Non-pigmented ciliary epithelial cell (primary cell): ENCODE results near the gene UCP1.

Source experiments
- DNase-seq: peaks from one replicate; pipeline ENCODE4 v3.0.0-alpha.2; 2010; ENCODE audit warnings: low read depth

UCP1 gene

DNA sequence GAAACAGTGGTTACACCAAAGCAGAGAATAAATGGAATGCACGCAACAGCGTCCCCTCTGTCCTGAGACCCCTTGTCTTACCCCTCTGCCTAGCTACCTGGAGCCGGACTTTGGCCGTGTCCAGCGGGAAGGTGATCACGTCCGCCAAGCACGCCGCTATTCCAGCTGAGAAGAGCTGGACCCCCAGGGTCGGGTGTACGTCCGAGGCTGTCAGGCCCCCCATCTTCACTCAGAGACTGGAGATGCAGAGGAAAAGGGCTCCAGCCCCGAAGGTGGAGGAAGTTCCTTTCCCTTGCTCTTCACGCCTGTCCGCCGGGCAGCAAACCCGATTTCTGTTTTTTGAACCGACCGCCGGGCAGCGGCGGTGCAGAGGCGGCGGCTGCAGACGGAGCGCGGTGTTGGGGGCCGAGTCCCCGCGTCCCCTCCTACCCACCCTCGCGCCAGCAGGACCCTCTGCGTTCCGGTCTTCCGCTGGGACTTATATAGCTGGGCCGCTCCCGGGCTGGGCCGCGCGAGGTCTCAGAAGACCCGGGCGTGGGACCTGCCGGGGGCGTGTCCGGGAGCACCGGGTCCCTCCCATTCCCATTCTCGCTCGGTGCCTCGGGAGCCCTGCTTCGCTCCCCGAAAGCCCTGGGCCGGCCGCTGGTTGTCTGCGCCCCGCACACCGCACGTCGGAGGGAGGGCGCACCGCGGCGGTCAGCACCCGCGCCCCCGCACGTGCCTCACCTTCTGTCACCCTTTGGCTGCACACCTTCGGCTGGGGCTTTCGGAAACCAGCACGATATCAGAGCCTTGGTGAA is at the start of gene UCP1:
TSS of gene UCP1 (minus strand) at position 455 of the 800 bp plus-strand sequence. CDS start at position 223, 232 bp downstream.
- no peak for DNase-seq

DNA sequence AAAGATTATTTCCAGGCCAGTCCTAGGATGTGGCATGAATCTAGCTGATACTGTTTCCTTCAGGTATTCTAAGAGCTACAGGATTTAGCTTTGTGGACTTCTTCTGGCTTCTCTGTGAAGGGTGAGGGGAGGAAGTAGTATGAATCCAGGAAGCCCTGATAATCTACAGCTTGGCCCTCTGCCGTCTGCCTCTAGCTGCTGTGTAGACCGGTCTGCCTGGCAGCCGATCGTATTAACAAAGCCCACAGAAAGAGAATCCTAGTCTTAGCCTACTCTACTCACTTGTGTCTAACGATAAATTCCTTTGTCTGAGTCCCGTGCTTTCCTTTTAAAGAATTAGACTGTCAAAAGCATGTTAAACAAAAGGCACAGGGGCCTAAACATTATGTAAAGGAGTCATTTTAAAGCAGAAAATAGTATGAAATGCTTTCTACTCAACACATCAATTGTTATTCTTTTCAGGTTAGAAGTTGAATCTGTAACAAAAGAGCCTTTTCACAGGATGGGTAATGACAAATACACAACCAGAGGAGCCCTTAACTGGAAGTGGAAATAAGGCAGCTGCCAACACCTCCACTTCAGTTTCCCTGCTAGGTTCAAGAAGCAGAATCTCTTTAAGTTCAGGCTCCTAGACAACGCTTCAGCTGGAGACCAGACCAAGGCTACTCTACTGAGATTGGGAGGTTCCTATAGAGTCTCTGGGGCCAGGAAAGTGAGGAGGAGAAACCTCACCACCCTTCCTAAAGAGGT is 48.9 kb upstream of the UCP1 start:
- no peak for DNase-seq

DNA sequence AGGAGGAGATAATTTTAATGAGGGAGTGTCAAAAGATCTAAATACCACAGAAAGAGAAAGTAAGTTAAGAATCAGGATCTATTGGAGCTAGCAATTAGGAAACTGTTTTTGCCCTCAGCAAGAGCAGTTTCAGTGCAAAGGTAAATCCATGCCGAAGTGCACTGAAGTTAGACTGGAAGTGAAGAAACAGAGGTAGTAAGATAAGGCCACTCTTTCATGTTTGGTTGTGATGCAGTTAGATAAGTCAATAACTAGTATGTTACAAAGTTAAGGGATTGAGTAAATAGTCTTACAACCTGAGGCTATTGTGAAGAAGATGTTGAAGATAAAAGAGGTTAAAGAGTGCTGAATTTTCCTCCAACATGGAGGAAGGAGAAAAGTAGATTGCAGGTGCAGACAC is 46.7 kb upstream of the UCP1 start:
- no peak for DNase-seq

GRCh38 chr4:140612357-140612756 is 43.6 kb upstream of the UCP1 start:
- no peak for DNase-seq

DNA sequence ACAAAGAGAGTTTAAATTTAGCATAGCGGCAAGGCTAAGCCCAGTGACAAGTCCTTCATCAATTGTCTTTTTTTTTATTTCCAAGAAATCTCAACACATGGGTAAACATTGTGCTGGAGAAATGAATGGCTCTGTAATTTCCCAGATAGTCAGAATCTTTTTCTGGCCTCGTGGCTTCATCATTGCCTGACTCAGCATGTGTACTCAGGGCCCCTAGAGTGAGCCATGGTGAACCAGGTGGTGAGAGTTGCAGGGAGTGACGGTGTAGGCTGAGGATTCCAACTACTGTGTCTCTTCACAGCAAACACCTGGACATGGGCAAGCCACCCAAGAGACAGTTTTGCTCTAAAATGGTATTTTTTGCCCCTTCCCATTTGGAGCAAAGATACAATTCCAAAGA is 43.1 kb upstream of the UCP1 start:
- no peak for DNase-seq

GRCh38 chr4:140609548-140610425 is 41.0 kb upstream of the UCP1 start:
- DNase-seq, result no peak

GRCh38 chr4:140607852-140608251 is 39.1 kb upstream of the UCP1 start:
- no peak for DNase-seq

DNA sequence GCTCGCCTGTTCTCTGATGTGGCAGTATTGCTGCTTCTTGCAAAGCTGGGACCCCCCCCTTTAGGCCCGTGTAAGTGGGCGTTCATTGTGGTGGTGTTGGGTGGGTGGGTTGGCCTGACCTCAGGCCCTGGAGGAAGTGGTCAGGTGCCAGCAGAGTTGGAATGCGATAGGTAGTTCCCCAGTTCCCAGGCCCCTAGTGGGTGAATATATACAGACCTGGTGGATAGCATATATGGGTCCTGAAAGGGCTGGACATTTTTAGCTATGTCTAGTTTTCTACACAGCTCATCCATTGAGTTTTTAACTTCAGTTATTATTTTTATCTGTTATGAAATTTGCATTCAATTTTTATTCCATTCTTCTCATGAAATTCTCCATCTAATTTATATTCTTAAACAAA is 35.8 kb upstream of the UCP1 start:
- DNase-seq, result no peak

DNA sequence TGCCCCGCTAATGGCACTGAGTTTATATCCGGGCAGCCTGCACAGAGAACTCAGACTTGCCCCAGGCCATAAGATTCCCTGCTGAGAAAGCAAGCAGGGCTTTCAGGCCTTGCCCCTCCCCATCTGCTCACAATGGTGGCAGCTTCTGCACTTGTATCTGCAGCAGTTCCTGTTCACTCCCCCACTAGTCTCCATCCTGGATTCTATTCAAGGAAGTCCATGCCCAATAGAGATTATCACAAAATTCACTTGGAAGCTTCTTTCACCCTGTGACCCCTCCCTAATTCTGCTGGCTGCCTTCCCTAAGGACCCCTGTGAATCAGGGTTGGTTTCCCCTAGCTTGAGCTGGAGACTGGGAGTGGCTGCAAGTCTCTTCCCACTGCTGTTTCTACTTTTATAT is 34.5 kb upstream of the UCP1 start:
- no peak for DNase-seq

DNA sequence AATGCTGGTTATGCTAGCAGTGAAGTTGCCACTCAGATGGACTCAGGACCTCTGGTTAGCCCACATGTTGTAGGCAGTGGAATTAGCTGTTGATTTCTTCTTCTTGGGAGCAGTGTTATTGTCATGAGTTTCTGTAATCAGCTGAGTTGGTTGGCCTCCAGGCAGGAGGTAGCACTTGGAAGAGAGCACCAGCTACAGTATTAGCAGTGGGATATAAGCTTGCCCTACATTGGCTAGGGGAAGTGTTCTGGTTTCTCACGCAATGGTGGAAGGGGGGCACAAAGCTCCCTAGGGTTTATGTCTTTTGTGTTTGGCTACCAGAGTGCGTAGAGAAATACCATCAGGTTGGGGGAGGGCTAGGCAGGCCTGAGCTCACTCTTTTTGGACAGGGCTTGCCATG is 34.0 kb upstream of the UCP1 start:
- DNase-seq, result no peak

DNA sequence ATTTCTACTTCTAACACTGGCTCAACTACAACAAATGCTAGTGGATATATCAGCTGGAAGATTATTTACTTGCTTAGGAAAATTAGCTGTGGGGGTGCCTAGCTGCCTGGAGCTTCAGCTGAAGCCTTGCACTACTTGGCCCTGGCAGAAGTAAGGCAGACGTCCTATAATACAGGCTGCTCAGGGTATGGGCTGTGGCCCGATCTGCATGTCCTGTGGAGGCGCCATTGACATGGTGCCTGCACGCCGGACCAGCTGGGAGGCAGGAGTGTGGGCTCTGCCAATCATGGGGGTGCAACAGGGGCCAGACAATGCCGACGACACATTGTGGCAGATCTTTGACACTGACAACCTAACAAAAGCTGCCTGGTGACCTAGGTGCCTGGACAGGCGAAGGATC is 31.6 kb upstream of the UCP1 start:
- no peak for DNase-seq

- DNase-seq, result no peak
Observed at GRCh38 chr4:140595065-140595464, 26.3 kb upstream of the UCP1 start.

- DNase-seq, result no peak
Observed at GRCh38 chr4:140584439-140584838, 15.7 kb upstream of the UCP1 start.

DNA sequence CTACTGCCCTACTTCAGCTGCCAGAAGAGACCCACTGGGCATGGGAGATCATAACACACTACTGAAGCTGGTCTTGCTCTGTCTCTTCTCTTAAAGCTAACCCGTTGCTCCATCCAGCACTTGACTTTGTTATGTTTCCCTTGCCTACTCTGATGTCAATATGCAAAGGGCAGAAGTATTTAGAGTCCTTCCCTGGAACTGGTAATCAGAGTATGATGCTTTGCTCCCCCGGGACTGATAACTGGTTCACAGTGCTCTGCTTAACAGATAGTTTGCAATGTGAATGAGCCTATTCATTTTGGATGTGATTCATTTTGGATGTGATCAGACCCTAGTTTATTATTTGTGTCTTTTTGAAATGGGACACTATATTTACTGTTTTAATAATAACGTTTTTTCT is 12.3 kb upstream of the UCP1 start:
- no peak for DNase-seq

DNA sequence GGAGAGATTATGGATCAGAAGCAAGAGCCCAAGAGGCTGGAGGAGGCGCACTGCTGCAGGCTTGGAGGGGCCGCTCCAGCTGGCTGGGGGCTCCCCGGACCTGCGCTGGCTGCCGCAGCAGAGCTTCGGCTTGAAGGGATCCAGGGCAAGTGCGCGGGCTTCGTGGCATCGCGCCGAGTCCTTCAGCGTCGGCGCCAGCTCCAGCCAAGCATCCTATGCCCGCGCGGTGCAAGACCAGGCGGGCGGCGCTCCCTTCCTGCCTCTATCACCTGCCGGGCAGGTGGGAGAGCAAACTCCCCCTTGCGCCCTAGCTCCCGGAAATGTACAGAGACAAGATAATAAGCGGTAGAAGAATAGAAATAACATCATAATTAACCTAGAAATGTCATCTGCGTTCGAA is 10.5 kb upstream of the UCP1 start:
- DNase-seq, result no peak

DNA sequence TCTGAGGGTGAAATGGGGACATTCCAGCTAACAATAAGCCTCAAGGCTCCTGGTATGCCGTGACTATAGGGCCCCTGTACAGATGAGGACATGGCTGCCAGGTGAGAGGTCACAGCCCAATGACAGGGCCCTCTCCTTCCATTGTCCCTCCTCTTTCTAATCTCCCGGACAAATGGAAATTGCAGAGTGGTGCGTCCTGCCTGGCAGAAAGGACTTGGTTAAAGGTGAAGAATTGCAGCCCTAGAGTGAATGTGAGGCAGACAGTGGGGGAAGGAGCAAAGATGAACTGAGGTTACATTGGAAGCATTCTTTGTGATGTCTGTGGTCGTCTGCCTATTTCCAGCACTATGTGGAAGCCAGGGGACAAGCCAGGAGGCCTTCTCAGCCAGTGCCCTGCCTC is 6.7 kb upstream of the UCP1 start:
- DNase-seq, result no peak

DNA sequence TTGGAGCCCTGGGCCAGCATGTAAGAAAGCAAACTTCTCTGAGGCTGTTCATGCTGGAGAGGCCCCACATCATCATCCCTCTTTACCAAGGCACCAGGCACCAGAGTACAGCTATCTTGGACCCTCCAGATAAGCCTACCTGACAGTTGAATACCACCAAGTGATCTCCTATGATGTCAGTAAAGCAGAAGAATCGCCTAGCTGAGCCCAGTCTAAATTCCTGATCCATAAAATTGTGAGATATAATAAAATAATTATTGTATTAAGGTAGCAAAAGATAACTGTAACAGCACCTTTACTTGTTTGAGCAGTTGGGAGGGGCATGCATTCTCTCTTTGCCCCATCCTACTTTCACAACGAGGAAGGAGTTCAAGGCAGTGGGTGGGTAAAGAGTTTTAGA is 2.9 kb upstream of the UCP1 start:
- no peak for DNase-seq

GRCh38 chr4:140569307-140569638 is 512 bp upstream of the UCP1 start:
- DNase-seq, result no peak

- DNase-seq, result no peak
Observed at GRCh38 chr4:140559696-140560095, 9.1 kb downstream of the UCP1 start.

DNA sequence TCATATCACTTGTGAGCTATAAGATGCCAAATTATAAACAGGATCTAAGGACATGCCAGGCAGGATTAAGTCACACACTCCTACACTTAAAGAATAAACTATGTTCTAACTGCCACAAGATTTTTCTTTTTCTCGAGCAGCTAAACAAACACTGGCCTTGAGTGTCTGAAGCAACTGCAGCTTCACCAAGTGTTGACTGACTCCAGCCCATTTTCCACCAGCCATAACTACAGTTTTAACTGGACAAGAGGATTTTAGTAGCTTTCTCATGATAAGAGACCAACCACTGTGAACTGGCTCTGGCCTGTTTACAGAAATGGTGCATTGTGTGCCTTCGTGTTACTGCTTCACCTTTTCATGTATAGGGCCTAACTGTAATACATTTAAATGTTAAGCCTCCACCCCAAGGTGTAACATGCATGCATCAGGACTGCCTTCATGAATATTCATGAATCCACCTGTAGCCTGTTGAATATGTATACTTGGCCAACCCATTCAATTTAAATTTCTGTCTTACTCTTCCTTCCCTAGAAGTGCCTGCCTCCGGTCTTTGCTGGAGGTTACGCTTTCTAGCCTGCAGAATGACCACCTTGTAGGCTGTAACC is 10.8 kb downstream of the UCP1 start:
- DNase-seq, result no peak

DNA sequence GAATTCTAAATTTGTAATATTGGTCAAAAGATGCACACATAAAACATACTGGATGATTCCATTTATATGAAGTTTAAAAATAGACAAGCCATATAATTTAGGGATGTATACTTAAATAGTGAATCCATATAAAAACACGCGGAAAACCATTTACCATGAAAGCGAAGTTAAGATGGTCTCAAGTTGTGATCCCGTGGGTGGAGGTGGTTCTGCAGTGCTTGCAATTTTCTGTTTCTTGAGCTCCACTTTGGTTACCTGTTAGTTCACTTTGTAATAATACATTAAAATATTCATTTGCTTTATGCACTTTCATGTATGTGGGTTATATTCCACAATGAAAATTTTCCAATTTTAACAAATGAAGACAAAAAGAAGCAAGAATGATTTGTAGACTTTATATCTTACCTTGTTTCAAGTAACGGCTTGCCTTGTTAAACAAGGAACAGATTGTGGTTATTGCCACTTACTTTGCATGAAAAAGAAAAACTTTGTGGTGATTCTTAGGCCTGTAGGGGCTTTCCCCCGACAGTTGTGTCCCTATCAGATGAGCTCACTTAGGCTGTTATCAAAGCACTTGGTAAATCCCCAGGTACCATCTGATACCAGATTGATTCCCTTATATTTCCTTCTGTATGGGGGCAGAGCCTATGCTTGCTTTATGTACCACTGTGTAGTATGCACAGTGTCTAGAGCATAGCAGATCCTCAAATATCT is 12.2 kb downstream of the UCP1 start:
- DNase-seq, result no peak
